ENCODE data around the gene LRRC8E. TPM values are rescaled to one million over a fixed set of nuclear protein-coding genes. Genes with fewer than 3 reads are reported as not detected.

The LRRC8E gene
- total and polyA plus RNA-seq, 4 donors = 1.8 to 3.3 (median 2.4) TPM; not detected in 1

- Histone ChIP-seq H3K4me3 (ENCODE audit: low read depth in 1 of 3, low read length in 3 of 3) (no peak overlapping the region), H3K9me3 (ENCODE audit: control insufficient read depth in 4 of 4, low read length in 3 of 4) (no peaks in the 10 kb centered on the region), H3K4me1 (ENCODE audit: control insufficient read depth in 4 of 4, insufficient read depth in 4 of 4, low read length in 3 of 4) (peaks cover 2 to 17% (median 3%) of the 10 kb centered on the region in 4 donors), H3K27me3 (ENCODE audit: control insufficient read depth in 4 of 4, insufficient read depth in 4 of 4, low read length in 3 of 4) (peaks cover 0 to 8% (median 6%) of the 10 kb centered on the region in 4 donors), H3K27ac (ENCODE audit: low read depth in 1 of 2, low read length in 2 of 2) (no peak overlapping the region), H3K36me3 (ENCODE audit: control insufficient read depth in 4 of 4, insufficient read depth in 3 of 4, low read depth in 1 of 4, low read length in 3 of 4) (no peaks in the 10 kb centered on the region), H3K9ac (ENCODE audit: low read depth in 1 of 2, low read length in 2 of 2) (no peak overlapping the region)
- WGBS = 45% methylated on average over 12 of the region's 12 CpGs
- TF ChIP-seq FOXA1 (IDR thresholded peaks at IDR 0.05) (no peak), MAX (IDR thresholded peaks at IDR 0.05) (no peak), REST (IDR thresholded peaks at IDR 0.05) (no peak), ZBTB33 (IDR thresholded peaks at IDR 0.05) (no peak), RAD21 (IDR thresholded peaks at IDR 0.05) (no peak), HNF4G (IDR thresholded peaks at IDR 0.05) (no peak), YY1 (IDR thresholded peaks at IDR 0.05) (no peak), TAF1 (conservative IDR thresholded peaks at IDR 0.05) (no peak), GABPA (IDR thresholded peaks at IDR 0.05 in 1 of 2, conservative IDR thresholded peaks at IDR 0.05 in 1 of 2) (no peak), ATF3 (IDR thresholded peaks at IDR 0.05) (no peak), RXRA (IDR thresholded peaks at IDR 0.05) (no peak)
- no peak for DNase-seq (ENCODE audit: low spot score)
Measured at GRCh38 chr19:7874897-7875273, 13.4 kb upstream of the LRRC8E start.

GRCh38 chr19:7877249-7877836 lies 11.0 kb upstream of the LRRC8E start:
- 84% methylated on average over 6 of the region's 6 CpGs for WGBS
- Histone ChIP-seq H3K9ac (ENCODE audit: low read depth in 1 of 2, low read length in 2 of 2) (no peak overlapping the region), H3K9me3 (ENCODE audit: control insufficient read depth in 4 of 4, low read length in 3 of 4) (no peaks in the 10 kb centered on the region), H3K4me1 (ENCODE audit: control insufficient read depth in 4 of 4, insufficient read depth in 4 of 4, low read length in 3 of 4) (peaks cover 0 to 3% (median under 1%) of the 10 kb centered on the region in 4 donors), H3K4me3 (ENCODE audit: low read depth in 1 of 3, low read length in 3 of 3) (no peak overlapping the region), H3K36me3 (ENCODE audit: control insufficient read depth in 4 of 4, insufficient read depth in 3 of 4, low read depth in 1 of 4, low read length in 3 of 4) (no peaks in the 10 kb centered on the region), H3K27me3 (ENCODE audit: control insufficient read depth in 4 of 4, insufficient read depth in 4 of 4, low read length in 3 of 4) (peaks cover 0 to 8% (median 6%) of the 10 kb centered on the region in 4 donors), H3K27ac (ENCODE audit: low read depth in 1 of 2, low read length in 2 of 2) (no peak overlapping the region)
- TF ChIP-seq EGR1 (IDR thresholded peaks at IDR 0.05; ENCODE audit: low read depth in 2 of 2) (no peak), RAD21 (IDR thresholded peaks at IDR 0.05) (no peak), FOXA1 (IDR thresholded peaks at IDR 0.05) (no peak), CTCF (IDR thresholded peaks at IDR 0.05; ENCODE audit: low read depth, low read length, missing input control) (no peak), ATF3 (IDR thresholded peaks at IDR 0.05) (no peak), NR2F2 (IDR thresholded peaks at IDR 0.05) (no peak), HNF4G (IDR thresholded peaks at IDR 0.05) (no peak)
- no peak for DNase-seq (ENCODE audit: low spot score)
